GM18520 (cell line): Measurements from ENCODE around the gene TOP2B.

Experiments used
- ATAC-seq: cut with Tn5 transposase; IDR thresholded peaks from one replicate; pipeline ENCODE4 v1.9.1; 2021; ENCODE audit not compliant: unreplicated experiment

The TOP2B gene

DNA sequence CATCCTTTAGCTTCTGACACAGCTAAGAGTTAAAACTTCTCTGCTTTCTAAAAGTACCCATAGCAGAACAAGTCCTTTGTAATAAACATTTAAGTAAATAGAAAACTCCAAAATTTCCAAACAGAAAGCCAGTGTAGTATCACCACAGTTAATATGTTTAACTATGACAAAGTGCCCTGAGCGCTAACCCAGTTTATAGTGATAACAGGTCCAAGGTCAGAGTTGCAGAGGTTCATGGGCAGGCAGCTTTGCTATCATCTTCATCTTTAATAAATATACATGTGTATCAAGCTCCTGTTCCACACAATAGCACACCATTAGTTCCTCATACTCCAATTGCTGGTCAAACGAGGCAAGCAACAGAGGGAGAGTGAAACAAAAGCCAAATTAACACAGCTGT lies 12.4 kb upstream of the TOP2B start:
- no peak for ATAC-seq

GRCh38 chr3:25674670-25675069 lies 10.0 kb upstream of the TOP2B start:
- ATAC-seq, result no peak

DNA sequence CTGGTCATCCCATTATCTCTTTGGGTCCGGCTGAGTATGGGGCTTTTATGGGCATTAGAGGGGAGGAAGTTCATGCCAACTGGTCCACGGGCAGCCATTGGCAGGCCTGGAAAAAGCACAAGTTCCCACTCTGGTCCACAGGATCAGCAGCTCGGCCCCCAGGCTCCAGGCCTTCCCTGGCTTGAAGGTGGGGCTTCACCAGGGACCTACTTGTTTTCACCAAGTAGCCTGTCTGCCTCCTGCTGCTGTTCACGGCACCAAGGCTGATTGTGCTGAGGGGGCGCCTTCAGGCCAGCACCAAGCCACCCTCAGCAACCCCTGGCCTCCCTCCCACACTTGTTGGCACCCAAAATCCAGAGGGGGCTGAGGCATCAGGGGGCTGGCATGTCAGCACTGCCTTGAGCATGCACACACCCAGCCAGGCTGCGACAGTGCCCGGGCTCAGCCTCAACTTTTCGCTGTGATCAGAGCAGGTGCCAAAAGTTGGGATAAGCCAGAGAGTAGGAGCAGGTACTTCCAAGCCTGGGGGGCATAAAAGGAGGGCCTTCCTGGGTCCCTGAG lies 9.1 kb upstream of the TOP2B start:
- no peak for ATAC-seq

DNA sequence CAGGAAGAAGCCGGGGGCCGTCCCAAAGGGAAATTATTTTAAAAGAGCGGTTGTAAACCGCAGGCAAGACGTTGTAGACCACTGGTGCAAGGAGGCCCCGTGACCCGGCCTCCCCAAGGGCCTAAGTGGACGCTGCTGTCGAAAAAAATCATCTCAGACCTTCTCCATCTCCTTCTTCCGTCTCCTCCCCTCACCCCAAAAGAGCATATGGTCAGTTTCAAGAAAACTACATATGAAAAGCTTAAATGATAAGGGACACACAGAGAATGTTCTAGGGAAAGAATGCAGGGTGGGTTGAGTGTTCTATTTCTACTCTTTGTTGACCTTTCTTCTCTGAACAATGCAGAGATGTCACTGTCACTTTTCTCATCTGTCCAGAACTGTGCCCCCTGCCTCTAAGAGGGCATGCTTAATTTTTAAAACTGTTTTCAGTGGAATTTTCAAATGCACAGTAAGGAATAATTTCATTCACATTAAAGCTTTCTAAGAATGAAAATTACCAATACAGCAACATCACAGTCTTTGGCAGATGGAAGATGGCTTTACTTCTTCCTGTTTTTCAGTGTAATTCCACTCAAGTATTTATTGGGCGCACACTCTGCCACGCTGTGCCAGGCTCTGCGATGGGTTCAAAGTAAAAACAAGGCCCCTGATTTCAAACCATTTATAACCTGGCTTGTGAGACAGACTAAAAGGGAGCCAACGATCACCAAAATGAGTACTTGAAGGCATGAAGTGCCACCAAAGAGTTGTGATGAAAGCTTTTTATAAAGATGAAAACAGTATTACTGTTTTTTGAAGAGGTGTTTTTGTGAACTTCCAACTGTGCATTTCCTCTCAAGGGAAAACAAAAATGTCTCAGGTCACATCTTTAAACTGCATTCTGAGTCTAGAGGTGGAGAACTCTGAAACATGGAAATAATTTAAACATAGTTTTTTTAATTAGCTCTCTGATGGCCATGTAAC lies 891 bp upstream of the TOP2B start:
- ATAC-seq, result peak; percentile 27

GRCh38 chr3:25663869-25664811 lies 567 bp downstream of the TOP2B start:
- ATAC-seq, result peak; percentile 15

DNA sequence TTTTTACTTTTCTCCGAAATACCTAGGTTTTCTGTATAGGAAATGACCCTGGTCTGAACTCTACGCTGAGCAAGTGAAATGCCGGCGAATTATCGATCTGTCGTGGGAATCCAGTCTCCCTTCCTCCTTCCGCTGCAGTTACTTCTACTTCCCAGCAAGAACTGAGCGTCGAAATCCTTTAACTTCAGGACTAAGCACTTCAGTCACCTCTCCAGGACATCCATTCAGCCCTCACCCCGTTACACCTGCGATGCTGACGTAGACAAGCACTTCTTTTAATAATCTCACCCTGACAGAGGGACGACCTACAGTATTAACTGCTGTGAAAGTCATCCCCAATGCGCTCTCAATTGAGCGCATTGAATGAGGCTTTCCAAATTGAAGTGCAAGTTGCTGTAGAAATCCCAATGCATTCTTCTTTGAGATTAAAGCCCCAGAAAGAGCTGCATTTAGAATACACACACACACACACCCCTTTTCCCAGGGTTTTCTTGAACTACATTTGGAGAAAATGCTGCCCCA lies 1.3 kb downstream of the TOP2B start:
- no peak for ATAC-seq

GRCh38 chr3:25662736-25663320 lies 1.9 kb downstream of the TOP2B start:
- ATAC-seq, result no peak

DNA sequence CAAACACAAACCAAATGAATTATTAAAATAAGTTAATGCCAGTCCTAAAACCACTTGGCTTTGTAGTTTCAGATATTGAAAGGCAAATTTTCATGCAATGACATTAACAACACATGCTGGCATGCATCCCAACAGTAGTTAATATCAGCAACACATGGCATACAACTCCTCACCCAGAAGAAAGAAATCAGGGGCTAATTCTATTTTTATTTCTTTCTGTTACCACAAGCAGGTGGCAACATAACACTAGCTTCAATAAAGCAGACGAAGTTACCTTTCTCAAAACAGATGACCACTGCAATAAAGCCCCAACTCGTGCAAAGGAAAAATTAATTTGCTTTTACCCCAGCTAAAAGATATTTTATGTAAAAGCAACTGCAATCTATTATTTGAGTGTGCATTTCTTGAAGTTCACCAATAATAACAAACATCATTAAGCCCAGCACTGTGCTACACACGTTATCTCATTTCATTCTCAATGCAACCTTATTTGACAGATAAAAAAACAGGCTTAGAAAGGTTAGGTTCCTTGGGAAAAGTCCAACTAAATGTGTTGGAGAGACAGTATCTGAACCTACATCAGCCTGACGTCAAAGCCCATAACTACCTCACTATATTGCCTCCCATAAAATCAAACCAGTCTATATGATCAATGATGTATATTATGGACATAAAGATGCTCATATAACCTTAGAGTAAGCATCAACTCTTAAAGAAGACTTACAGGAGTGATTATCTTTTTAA lies 2.8 kb downstream of the TOP2B start:
- ATAC-seq, result no peak

DNA sequence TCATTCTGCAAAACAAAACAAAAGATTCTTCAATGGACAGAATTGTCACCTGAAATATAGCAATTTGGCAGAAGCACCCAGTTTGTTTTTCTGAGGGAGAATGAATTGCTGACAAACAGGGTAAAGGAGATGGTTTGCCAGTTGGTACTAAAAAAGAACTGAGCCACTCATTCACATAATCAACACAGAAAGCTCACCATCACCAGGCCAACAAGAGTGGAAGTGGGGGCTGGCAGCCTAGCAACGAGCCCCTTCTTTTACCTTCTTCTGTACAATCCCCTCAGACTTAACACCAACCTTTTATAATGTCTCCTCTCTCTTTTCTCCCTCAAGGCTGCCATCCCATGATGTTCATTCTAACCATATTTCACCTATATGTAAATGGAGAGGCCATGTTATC lies 5.9 kb downstream of the TOP2B start:
- no peak for ATAC-seq

GRCh38 chr3:25657293-25657692 lies 7.4 kb downstream of the TOP2B start:
- no peak for ATAC-seq

GRCh38 chr3:25655659-25656058 lies 9.0 kb downstream of the TOP2B start:
- ATAC-seq, result no peak

DNA sequence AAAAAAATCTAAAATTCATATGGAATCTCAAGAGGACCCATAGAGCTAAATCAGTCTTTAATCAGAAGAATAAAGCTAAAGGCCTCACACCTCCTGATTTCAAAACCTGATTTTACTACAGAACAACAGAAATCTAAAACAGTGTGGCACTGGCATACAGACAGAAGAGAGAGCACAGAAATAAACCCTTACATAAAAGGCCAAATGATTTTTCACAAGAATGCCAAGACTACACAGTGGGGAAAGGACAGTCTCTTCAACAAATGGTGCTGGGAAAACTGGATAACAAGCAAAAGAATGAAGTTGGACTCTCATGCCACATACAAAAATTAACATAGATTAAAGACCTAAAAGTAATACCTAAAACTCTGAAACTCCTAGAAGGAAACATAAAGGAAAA lies 10.1 kb downstream of the TOP2B start:
- no peak for ATAC-seq

DNA sequence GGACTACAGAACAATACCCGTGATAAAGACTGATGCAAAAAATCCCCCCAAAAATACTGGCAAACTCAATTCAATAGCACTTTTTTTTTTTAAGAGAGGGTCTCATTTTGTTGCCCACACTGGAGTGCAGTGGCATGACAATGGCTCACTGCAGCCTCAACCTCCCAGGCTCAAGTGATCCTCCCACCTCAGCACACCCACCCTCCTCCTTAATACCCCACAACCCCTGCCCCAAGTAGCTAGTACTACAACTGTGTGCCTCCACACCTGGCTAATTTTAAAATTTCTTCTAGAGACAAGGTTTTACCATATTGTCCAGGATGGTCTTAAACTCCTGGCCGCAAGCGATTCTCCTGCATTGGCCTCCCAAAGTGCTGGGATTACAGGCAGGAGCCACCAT lies 11.4 kb downstream of the TOP2B start:
- ATAC-seq, result no peak

DNA sequence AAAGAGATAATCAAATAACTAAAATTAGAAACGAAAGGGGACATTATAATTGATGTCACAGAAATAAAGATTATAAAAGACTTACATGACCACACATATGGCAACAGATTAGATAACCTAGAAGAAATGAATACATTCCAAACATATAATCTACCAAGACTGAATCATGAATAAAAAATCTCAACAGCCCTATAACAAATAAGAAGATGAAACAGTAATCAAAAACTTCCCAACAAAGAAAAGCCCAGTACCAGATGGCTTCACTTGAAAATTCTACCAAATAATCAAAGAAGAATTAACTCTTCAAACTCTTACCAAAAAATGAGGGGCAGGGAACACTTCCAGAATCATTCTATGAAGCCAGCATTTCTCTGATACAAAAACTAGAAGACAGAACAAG lies 11.8 kb downstream of the TOP2B start:
- ATAC-seq, result no peak

DNA sequence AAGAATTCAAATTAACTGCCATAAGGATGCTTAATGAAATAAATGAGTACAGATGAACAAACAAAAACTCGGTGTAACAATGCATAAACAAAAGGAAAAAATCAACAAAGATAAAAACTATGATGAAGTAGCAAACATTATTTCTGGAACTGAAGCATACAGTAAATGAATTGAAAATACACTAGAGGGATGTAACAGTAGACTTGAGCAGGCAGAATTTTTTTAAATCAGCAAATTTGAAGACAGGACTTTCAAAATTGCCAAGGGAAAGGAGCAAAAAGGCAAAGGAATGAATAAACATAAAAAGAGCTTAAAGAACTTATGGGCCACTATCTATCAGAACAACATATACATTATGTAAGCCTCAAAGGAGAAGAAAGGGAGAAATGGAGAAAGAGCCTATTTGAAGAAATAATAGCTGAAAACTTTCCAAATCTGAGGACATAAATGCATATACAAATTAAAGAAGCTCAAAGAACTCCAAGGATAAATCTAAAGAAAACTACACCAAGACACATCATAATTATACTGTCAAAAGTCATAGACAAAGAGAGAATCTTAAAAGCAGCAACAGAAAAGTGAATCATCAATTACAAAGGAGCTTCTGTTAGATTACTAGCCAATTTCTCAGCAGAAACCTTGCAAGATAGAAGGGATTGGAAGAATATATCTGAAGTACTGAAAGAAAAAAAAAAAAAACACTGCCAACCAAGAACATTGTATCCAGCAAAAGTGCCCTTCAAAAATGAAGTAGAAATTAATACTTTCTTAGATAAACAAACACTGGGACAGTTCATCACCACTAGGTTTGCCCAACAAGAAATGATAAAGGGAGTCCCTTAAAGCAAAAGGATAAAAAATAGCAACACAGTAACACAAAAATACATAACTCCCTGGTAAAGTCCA lies 15.5 kb downstream of the TOP2B start:
- ATAC-seq, result no peak

DNA sequence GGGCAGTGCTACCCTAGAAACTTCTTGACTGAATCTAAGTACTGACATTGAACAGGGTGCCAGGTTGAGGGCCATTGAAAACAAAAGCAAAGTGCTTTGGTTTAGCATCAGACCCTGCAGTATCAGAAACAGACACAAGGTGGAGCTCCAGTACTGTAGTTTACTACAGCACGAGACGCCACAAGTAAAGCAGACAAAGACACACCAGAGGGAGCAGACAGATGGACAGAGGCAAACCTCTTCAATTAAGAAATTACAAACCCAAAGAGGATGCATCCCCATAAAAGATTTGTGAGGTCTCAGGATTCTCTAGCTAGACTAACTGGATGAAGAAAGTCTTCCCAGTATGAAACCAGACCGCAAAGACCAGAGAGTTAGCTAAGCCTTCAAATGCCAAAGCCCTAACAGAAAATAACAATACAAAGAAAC lies 16.6 kb downstream of the TOP2B start:
- ATAC-seq, result peak; percentile 94

- ATAC-seq, result no peak
Observed at GRCh38 chr3:25635038-25635437, 29.7 kb downstream of the TOP2B start.

- ATAC-seq, result no peak
Observed at GRCh38 chr3:25633919-25634318, 30.8 kb downstream of the TOP2B start.

- ATAC-seq, result no peak
Observed at GRCh38 chr3:25631989-25632388, 32.7 kb downstream of the TOP2B start.
